ENCODE results near the gene GPSM1.
A peak's percentile ranks its signal among the peaks of the same experiment; 100 is the strongest.
"Not testable (repeated sequence)": the region's sequence is repeated elsewhere in the genome, so short reads cannot be mapped to it uniquely, and the experiment has no call there.

GPSM1 gene

DNA sequence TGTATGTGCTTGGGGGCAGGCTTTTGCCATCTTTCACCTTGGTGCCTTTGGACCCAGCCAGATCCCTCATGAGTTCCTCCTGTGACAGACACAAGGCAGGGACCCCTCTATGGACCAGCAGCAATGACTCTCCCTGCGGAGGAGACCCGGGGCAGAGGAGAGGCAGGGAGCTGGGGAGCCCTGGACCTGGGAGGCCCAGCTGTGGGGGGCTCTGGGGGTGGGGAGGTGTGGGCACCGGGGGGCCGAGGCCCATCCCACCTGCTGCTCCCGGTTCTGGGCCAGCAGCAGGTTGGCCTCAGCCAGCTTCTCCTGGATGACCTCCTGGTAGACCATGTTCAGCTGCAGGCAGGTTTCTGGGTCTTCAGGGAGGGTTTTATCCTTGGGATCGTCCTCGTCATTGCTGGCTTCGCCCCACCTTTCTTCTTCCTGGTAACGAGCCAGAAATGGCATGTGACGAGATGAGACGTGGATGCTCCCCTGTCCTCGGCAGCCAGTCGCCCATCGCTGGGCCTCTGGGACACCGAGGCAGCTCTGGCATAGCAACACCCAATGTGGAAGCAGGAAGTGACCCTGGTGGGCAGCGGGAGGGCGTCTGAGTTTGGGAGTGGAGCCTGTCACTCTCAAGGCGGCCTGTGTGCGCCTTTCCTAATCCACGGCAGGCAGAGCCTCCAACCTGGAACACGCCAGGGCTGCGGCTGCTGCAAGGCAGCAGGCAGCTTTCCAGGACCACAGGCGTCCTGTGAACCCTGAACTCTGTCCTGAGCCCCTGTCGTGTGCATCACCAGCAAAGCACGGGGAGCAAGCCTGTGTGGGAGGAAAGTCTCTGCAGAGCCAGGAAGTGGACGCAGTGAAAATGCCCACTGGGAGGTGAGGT is 68.2 kb downstream of the GPSM1 start:
- DNase-seq (ENCODE audit: low read depth in 2 of 2), result no peak

- no peak for DNase-seq (ENCODE audit: low read depth in 2 of 2)
Observed at GRCh38 chr9:136396219-136396515, 68.8 kb downstream of the GPSM1 start.

GRCh38 chr9:136397643-136398042 is 70.3 kb downstream of the GPSM1 start:
- DNase-seq (ENCODE audit: low read depth in 2 of 2), result no peak

DNA sequence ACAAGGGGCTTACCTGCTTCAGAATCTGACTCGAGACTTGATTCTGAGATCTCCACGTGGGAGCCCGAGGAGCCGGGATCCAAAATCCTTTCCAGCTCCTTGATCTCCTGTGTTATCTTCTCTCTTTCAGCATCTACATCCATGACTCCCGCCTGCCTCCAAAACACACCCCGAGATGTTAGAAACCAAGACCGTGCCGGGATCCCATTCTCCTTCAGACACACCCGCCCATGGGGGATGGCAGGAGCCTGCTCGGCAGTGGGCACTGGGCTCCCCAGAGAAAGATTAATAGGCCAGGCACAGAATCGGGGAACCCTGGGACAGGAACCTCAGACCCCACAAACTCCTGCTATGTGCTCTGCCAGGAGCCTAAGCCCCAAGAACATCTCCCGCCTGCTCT is 70.9 kb downstream of the GPSM1 start:
- DNase-seq (ENCODE audit: low read depth in 2 of 2), result no peak

- no peak for DNase-seq (ENCODE audit: low read depth in 2 of 2)
Observed at GRCh38 chr9:136399176-136400037, 72.1 kb downstream of the GPSM1 start.

DNA sequence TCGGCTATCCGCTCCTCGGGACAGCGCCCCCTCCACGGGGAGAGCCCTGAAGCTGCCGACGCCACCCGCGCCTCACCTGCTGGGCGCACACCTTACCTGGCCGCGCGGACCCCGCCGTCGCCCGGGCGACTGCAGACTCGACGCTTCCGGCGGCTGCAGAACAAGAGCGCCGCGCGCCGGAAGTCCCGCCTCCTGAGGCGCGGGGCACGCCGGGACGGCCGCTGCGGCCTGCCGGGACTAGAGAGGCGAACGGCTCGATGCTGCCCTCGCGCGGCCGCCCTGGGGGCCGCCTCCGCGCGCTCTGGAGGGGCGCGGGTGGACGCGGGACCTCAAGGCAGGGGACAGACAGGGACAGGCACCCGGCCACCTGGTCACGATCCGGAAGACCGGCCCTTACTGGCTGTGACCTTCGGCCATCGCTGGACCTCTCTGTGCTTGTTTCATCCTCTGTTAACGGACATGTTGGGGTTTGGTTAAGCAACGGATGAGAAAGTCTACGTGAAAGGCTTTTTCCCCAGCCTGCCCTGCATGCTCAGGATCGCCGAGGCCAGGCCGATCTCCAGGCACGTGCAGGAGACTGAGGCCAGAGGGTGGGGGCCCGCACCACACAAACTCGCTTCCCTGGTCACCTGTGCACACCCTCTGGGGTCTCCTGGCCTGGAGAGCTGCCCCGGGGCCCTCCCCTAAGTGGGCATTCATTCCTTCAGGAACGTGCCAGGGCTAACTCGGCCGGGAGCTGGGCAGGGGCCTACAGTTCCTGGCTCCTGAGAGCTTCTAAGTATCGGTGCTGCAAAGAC is 72.9 kb downstream of the GPSM1 start, which contains the start of gene SNAPC4:
SNAPC4 (minus strand) TSS at position 133 of the 797 bp plus-strand sequence. CDS start 1,742 bp downstream, outside the sequence.
- peak; percentile 57 for DNase-seq (ENCODE audit: low read depth in 2 of 2)

GRCh38 chr9:136401173-136401922 is 74.0 kb downstream of the GPSM1 start:
- DNase-seq (ENCODE audit: low read depth in 2 of 2), result no peak

- DNase-seq (ENCODE audit: low read depth in 2 of 2), result no peak
Observed at GRCh38 chr9:136402067-136402466, 74.7 kb downstream of the GPSM1 start.

DNA sequence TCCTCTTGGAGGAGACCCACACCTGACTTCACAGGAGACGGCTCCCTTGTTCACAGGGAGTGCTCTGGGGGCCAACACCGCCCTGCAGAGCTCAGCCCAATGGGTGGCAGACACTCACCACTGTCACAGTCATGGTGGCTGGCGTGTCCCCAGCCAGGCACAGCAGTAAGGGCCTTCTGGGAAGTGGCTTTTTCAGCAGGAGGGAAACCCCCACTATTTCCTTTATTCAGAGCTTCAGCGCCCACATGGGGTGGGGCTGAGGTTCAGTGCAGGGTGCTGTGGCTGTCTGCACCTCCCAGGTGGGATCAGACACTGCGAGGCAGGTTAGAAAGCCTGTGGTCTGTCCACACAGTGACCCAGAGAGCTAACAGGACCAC is 76.2 kb downstream of the GPSM1 start:
- DNase-seq (ENCODE audit: low read depth in 2 of 2), result no peak

- DNase-seq (ENCODE audit: low read depth in 2 of 2), result no peak
Observed at GRCh38 chr9:136403915-136404800, 76.8 kb downstream of the GPSM1 start.

DNA sequence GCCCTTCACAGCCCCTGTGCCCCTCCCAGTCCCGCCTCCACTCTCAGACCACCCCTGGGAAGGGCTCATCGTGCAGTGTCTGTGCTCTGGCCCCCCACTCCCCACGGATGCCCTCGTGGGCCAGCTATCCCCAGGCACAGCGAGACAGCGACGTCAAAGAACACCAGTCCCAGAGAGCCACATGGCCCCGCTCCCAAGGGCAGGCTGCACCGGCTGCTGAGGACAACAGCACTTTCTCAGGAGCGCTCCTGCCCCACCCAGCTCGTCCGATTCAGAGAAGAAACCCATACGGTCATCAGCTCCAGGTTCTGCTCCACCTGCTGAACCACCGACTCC is 77.4 kb downstream of the GPSM1 start:
- no peak for DNase-seq (ENCODE audit: low read depth in 2 of 2)

DNA sequence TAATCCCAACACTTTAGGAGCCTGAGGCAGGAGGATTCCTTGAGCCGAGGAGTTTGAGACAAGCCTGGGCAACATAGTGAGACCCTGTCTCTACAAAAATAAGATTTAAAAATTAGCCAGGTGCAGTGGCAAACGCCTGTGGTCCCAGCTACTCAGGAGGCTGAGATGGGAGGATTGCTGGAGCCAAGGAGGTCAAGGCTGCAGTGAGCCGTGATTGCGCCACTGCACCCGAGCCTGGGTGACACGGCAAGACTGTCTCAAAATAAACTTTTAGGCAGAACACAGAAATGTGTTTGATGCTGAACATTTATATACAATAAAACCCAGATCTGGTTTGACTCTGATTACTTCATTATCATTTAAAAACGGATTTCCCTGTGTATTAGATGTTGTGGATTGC is 78.1 kb downstream of the GPSM1 start:
- no peak for DNase-seq (ENCODE audit: low read depth in 2 of 2)

DNA sequence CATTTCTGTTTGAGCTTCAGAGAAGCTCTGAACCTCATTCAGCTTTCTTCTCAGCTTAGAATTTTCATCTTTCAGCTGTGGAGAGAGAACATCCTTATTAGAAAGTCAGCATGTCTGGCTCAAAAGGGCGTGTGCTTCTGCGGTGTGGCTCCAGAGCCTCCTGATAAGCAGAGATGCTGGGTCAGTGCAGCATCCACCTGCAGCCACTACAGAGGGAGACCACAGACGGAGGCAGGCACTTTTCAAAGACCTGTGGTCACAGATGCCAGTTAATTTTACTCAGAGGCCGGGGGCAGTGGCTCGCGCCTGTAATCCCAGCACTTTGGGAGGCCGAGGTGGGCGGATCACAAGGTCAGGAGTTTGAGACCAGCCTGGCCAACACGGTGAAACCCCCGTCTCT is 78.6 kb downstream of the GPSM1 start:
- not testable (repeated sequence) for DNase-seq (ENCODE audit: low read depth in 2 of 2)

GRCh38 chr9:136407061-136407460 is 79.7 kb downstream of the GPSM1 start:
- not testable (repeated sequence) for DNase-seq (ENCODE audit: low read depth in 2 of 2)

GRCh38 chr9:136407911-136408310 is 80.6 kb downstream of the GPSM1 start:
- no peak for DNase-seq (ENCODE audit: low read depth in 2 of 2)

Measured in fibroblast of skin of left quadriceps (primary cell).